CD14-positive monocyte (primary cell): Measurements from ENCODE around the gene AP1S1. TPM values are rescaled to one million over a fixed set of nuclear protein-coding genes. Genes with fewer than 3 reads are reported as not detected.

ENCODE experiments used
- DNase-seq, 3 donors: peaks; one replicate each; pipeline ENCODE4 v3.0.0-alpha.2; 2011 to 2022
- H2AFZ ChIP-seq: 2 replicates; pipeline ENCODE4 v1.6.0; 2012; ENCODE audit warnings: mild to moderate bottlenecking, low read depth, low read length, inconsistent platforms; ENCODE audit not compliant: insufficient read depth, poor library complexity, severe bottlenecking
- H3K27ac ChIP-seq, 2 donors: 1 replicate in 1 of 2; 2 replicates in 1 of 2; pipeline ENCODE4 v1.5.1; 2012 to 2013; ENCODE audit warnings: low read length in 2 of 2, control low read depth in 1 of 2, inconsistent platforms in 1 of 2, low read depth in 1 of 2, mild to moderate bottlenecking in 1 of 2
- H3K27me3 ChIP-seq, 2 donors: one replicate each; pipeline versions ENCODE4 v1.6.0 to v1.6.1; 2011 to 2013; ENCODE audit warnings: low read length in 2 of 2; ENCODE audit not compliant: control insufficient read depth in 2 of 2, insufficient read depth in 2 of 2
- H3K36me3 ChIP-seq, 2 donors: replicated peaks in 1 of 2; 1 replicate in 1 of 2; 2 replicates in 1 of 2; pipeline versions ENCODE4 v1.5.1 to v1.6.1; 2012 to 2013; ENCODE audit warnings: low read length in 2 of 2, control low read depth in 1 of 2, inconsistent platforms in 1 of 2, mild to moderate bottlenecking in 1 of 2; ENCODE audit not compliant: insufficient read depth in 2 of 2, control insufficient read depth in 1 of 2
- H3K4me1 ChIP-seq, 2 donors: 1 replicate in 1 of 2; 2 replicates in 1 of 2; pipeline versions ENCODE4 v1.5.1 to v1.6.1; 2012 to 2013; ENCODE audit warnings: low read length in 2 of 2, control low read depth in 1 of 2, inconsistent platforms in 1 of 2, mild to moderate bottlenecking in 1 of 2, moderate library complexity in 1 of 2; ENCODE audit not compliant: insufficient read depth in 2 of 2, control insufficient read depth in 1 of 2
- H3K4me2 ChIP-seq: replicated peaks from 2 replicates; pipeline ENCODE3; 2012; ENCODE audit warnings: low read length, moderate library complexity, mild to moderate bottlenecking; ENCODE audit not compliant: poor library complexity, severe bottlenecking; ENCODE audit errors: extremely low read depth
- H3K4me3 ChIP-seq, 3 experiments: fragments of 200-600 bp in 1 of 3; sonication (generic) in 1 of 3; replicated peaks in 1 of 3; 1 replicate in 2 of 3; 2 replicates in 1 of 3; pipeline ENCODE4 v1.5.1; 2011 to 2013; ENCODE audit warnings: low read length in 3 of 3, mild to moderate bottlenecking in 3 of 3, control low read depth in 2 of 3, low read depth in 2 of 3, inconsistent platforms in 1 of 3, moderate library complexity in 1 of 3
- H3K79me2 ChIP-seq: 2 replicates; pipeline ENCODE4 v1.6.0; 2012; ENCODE audit warnings: mild to moderate bottlenecking, control low read depth, inconsistent platforms, low read length, moderate library complexity; ENCODE audit not compliant: insufficient read depth
- H3K9ac ChIP-seq: 2 replicates; pipeline ENCODE4 v1.6.0; 2017; ENCODE audit warnings: low read length, mild to moderate bottlenecking; ENCODE audit not compliant: insufficient read depth, poor library complexity, severe bottlenecking
- H3K9me3 ChIP-seq, 2 donors: replicated peaks in 1 of 2; 1 replicate in 1 of 2; 2 replicates in 1 of 2; pipeline versions ENCODE4 v1.5.1 to v1.6.1; 2012 to 2013; ENCODE audit warnings: low read length in 2 of 2, control low read depth in 1 of 2; ENCODE audit not compliant: control insufficient read depth in 1 of 2, insufficient read depth in 1 of 2
- H4K20me1 ChIP-seq: 2 replicates; pipeline ENCODE4 v1.6.0; 2012; ENCODE audit warnings: mild to moderate bottlenecking, low read length, control low read depth, moderate library complexity; ENCODE audit not compliant: insufficient read depth
- H3K27ac Mint-ChIP-seq, 7 donors: one replicate each; pipeline ENCODE4 v1.8.0; 2020; ENCODE audit warnings: mild to moderate bottlenecking in 7 of 7, mixed read lengths in 7 of 7, moderate library complexity in 6 of 7, inconsistent platforms in 2 of 7
- H3K27me3 Mint-ChIP-seq, 3 donors: one replicate each; pipeline ENCODE4 v1.8.0; 2021 to 2022; ENCODE audit warnings: low read depth in 3 of 3, mild to moderate bottlenecking in 3 of 3, mixed read lengths in 3 of 3, moderate library complexity in 3 of 3, inconsistent platforms in 1 of 3
- H3K36me3 Mint-ChIP-seq, 2 donors: one replicate each; pipeline ENCODE4 v1.8.0; 2020; ENCODE audit warnings: mixed read lengths in 2 of 2, inconsistent platforms in 1 of 2, mild to moderate bottlenecking in 1 of 2
- H3K4me1 Mint-ChIP-seq: one replicate; pipeline ENCODE4 v1.8.0; 2020; ENCODE audit warnings: mild to moderate bottlenecking, mixed read lengths
- H3K4me3 Mint-ChIP-seq, 2 donors: one replicate each; pipeline ENCODE4 v1.8.0; 2020; ENCODE audit warnings: mild to moderate bottlenecking in 2 of 2, mixed read lengths in 2 of 2, moderate library complexity in 1 of 2
- H3K9me3 Mint-ChIP-seq, 7 donors: one replicate each; pipeline ENCODE4 v1.8.0; 2020 to 2022; ENCODE audit warnings: mixed read lengths in 7 of 7, mild to moderate bottlenecking in 6 of 7, moderate library complexity in 6 of 7, inconsistent platforms in 2 of 7
- WGBS: methylation state at CpG from one replicate; pipeline ENCODE4 v1.1.5; 2013; ENCODE audit warnings: missing lambda C conversion rate; ENCODE audit not compliant: insufficient coverage; 5-methylcytosine and 5-hydroxymethylcytosine counted together
- intact Hi-C, 2 donors: fragments of 100-400 bp; cut with micrococcal nuclease; formaldehyde crosslinking; loops; one replicate each; pipeline versions ENCODE4 v1.15.0 to v1.15.1; 2023
- polyA plus RNA-seq, 3 donors: library from polyadenylated mRNA; depleted of rRNA in 1 of 3; unstranded in 2 of 3; stranded (reverse) in 1 of 3; fragments of 300-500 nt in 2 of 3; fragments of >200 nt in 1 of 3; fragmentation: Illumina TruSeq in 2 of 3; gene quantifications; 1 replicate in 2 of 3; 2 replicates in 1 of 3; pipeline ENCODE4 v1.2.3, GENCODE V29; 2012 to 2021
- TF ChIP-seq, protein P1 (sequence below): fragments of 200-600 bp; IDR thresholded peaks from one replicate; pipeline ENCODE4 v1.8.0; 2022; ENCODE audit warnings: antibody characterized with exemption, mild to moderate bottlenecking

The AP1S1 gene
- polyA plus RNA-seq, 3 donors = 10.1 to 21.3 (median 10.9) TPM

DNA sequence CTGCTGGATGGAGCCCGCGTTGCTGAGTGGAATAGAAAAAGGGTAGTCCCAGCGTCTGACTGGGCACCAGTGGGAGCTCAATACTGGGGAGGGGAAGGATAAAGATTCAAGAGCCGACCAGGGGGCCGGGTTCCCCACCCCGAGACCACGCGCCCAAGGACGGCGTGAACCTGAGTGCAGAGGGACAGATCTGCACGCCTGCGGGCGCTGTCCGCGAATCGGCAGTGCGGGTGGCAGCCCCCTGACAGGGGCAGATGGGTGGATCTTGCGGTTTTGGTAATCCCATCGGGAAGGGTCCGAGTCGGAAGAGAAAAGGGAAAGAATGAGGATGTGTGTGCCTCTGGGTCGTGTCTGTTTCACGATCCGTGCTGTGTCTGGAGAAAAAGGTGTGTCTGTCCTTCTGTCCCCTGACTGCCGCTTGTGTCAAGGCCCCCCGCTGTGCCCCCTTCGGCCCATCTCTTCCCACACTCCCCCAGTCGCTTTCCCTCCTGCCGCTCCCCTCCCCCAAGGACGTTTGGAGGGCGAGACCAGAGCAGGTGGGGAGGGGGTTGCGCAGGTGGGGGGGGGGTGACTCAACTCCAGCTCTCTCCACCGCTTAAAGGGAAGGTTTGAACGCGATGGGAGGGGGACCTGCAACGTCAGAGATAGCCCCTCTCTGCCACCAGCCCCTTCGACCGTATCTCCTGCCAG lies 11.8 kb downstream of the AP1S1 start:
- Histone ChIP-seq H3K79me2 (no peaks in the 10 kb centered on the region), H3K4me2 (peak overlapping the region; percentile 59), H3K4me3 (peak overlapping the region in 1 of 3 experiments; percentile 50), H3K4me1 (peaks cover 33 to 51% of the 10 kb centered on the region in 2 donors), H2AFZ (no peak overlapping the region), H3K9ac (no peak overlapping the region), H3K27ac (no peak overlapping the region), H3K36me3 (no peaks in the 10 kb centered on the region), H3K27me3 (peaks cover 62 to 91% of the 10 kb centered on the region in 2 donors), H4K20me1 (peaks cover 14% of the 10 kb centered on the region), H3K9me3 (peaks cover 6 to 23% of the 10 kb centered on the region in 2 donors)
- intact Hi-C loops = no loop called here
- Mint-ChIP-seq H3K27ac (peak overlapping the region in 1 of 7 donors; percentile 67), H3K36me3 (peaks cover 20 to 33% of the 10 kb centered on the region in 2 donors), H3K9me3 (peaks cover 2 to 48% (median 18%) of the 10 kb centered on the region in 7 donors), H3K4me1 (peaks cover 50% of the 10 kb centered on the region), H3K4me3 (peak overlapping the region in 1 of 2 donors; percentile 94), H3K27me3 (peaks cover 91 to 98% (median 93%) of the 10 kb centered on the region in 3 donors)
- WGBS = 1% methylated on average over 23 of the region's 38 CpGs
- TF ChIP-seq, protein P1, sequence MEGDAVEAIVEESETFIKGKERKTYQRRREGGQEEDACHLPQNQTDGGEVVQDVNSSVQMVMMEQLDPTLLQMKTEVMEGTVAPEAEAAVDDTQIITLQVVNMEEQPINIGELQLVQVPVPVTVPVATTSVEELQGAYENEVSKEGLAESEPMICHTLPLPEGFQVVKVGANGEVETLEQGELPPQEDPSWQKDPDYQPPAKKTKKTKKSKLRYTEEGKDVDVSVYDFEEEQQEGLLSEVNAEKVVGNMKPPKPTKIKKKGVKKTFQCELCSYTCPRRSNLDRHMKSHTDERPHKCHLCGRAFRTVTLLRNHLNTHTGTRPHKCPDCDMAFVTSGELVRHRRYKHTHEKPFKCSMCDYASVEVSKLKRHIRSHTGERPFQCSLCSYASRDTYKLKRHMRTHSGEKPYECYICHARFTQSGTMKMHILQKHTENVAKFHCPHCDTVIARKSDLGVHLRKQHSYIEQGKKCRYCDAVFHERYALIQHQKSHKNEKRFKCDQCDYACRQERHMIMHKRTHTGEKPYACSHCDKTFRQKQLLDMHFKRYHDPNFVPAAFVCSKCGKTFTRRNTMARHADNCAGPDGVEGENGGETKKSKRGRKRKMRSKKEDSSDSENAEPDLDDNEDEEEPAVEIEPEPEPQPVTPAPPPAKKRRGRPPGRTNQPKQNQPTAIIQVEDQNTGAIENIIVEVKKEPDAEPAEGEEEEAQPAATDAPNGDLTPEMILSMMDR = no peak
- DNase-seq = no peak

DNA sequence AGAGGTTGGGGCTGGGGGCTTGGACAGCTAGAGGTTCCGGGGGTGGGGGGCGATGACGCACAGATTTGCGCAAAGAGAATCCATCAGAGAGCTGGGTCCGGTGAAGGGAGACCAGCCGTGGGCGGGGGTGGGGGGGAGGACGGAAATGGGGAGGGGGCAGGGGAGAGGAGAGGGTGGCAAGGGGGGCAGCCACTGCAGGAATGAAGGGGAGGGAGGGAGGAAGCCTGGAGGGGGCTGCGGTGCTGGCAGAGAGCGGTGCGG lies 12.3 kb downstream of the AP1S1 start:
- Histone ChIP-seq H2AFZ (no peak overlapping the region), H3K9me3 (peaks cover 6 to 28% of the 10 kb centered on the region in 2 donors), H3K79me2 (no peaks in the 10 kb centered on the region), H3K27ac (no peak overlapping the region), H3K9ac (no peak overlapping the region), H3K4me1 (peaks cover 35 to 54% of the 10 kb centered on the region in 2 donors), H3K4me2 (no peak overlapping the region), H3K36me3 (no peaks in the 10 kb centered on the region), H4K20me1 (peaks cover 14% of the 10 kb centered on the region), H3K4me3 (no peak overlapping the region), H3K27me3 (peaks cover 67 to 91% of the 10 kb centered on the region in 2 donors)
- peak overlapping the region in 1 of 7 donors; percentile 61 for H3K27ac Mint-ChIP-seq
- TF ChIP-seq, protein P1 = no peak
- H3K36me3 Mint-ChIP-seq = peaks cover 18 to 33% of the 10 kb centered on the region in 2 donors
- H3K4me1 Mint-ChIP-seq = peaks cover 55% of the 10 kb centered on the region
- intact Hi-C loops = no loop called here
- no peak for DNase-seq
- H3K27me3 Mint-ChIP-seq = peaks cover 93 to 98% (median 93%) of the 10 kb centered on the region in 3 donors
- WGBS = 0% methylated on average over 1 of the region's 11 CpGs
- H3K4me3 Mint-ChIP-seq = peak overlapping the region in 1 of 2 donors; percentile 83
- H3K9me3 Mint-ChIP-seq = peaks cover 2 to 53% (median 20%) of the 10 kb centered on the region in 7 donors
